PC-9 (cell line): ENCODE data around the gene TRAPPC11. TPM values are rescaled to one million over a fixed set of nuclear protein-coding genes. Genes with fewer than 3 reads are reported as not detected.

Source experiments
- BruUV-seq: library from RNA; stranded (reverse); fragments of 400-500 nt; replicated peaks from 2 replicates; lab custom pipeline; 2021; lab: Mats Ljungman, UMichigan
- CTCF ChIA-PET: fragments of 300-600 bp; sonication (Branson Sonifier 250); formaldehyde crosslinking; loops from one replicate; lab custom pipeline; 2022; ENCODE audit warnings: antibody characterized with exemption; lab: Charles Lee
- POLR2A ChIA-PET: fragments of 300-600 bp; sonication (Branson Sonifier 250); formaldehyde crosslinking; loops from one replicate; lab custom pipeline; 2022; ENCODE audit warnings: antibody characterized with exemption; ENCODE audit not compliant: unreplicated experiment; lab: Charles Lee
- DNase-seq, 2 experiments: peaks; one replicate each; pipeline versions ENCODE4 v3.0.0 to v3.0.0-alpha.2; 2015 to 2022; ENCODE audit warnings: mixed read lengths in 1 of 2
- H2AFZ ChIP-seq: fragments of 200-600 bp; sonication (generic); 2 replicates; pipeline ENCODE4 v1.8.1; 2017; ENCODE audit warnings: antibody characterized with exemption
- H3F3A ChIP-seq: fragments of 200-600 bp; sonication (generic); 2 replicates; pipeline ENCODE4 v1.8.1; 2017; ENCODE audit warnings: antibody characterized with exemption, mild to moderate bottlenecking, low read depth; ENCODE audit not compliant: insufficient read depth
- H3K27ac ChIP-seq: fragments of 200-600 bp; sonication (generic); 2 replicates; pipeline ENCODE4 v1.6.1; 2016; ENCODE audit warnings: mixed run types
- H3K27me3 ChIP-seq: fragments of 200-600 bp; sonication (generic); 2 replicates; pipeline ENCODE4 v1.6.1; 2016; ENCODE audit warnings: low read depth, mixed run types; ENCODE audit not compliant: insufficient read depth
- H3K36me3 ChIP-seq: fragments of 200-600 bp; sonication (generic); 2 replicates; pipeline ENCODE4 v1.6.1; 2016; ENCODE audit warnings: low read depth, mixed run types
- H3K4me1 ChIP-seq: fragments of 200-600 bp; sonication (generic); replicated peaks from 2 replicates; pipeline ENCODE4 v1.6.1; 2016; ENCODE audit warnings: mixed run types; ENCODE audit not compliant: insufficient read depth
- H3K4me2 ChIP-seq: fragments of 200-600 bp; sonication (generic); 2 replicates; pipeline ENCODE4 v1.6.1; 2017; ENCODE audit warnings: mixed run types
- H3K4me3 ChIP-seq: fragments of 200-600 bp; sonication (generic); 2 replicates; pipeline ENCODE4 v1.6.1; 2016; ENCODE audit warnings: mixed run types
- H3K79me2 ChIP-seq: fragments of 200-600 bp; sonication (generic); 2 replicates; pipeline ENCODE4 v1.6.1; 2017; ENCODE audit warnings: low read depth, mixed run types
- H3K9me2 ChIP-seq: fragments of 200-600 bp; sonication (generic); 2 replicates; pipeline ENCODE4 v1.8.1; 2017; ENCODE audit warnings: mild to moderate bottlenecking; ENCODE audit not compliant: insufficient read depth
- H3K9me3 ChIP-seq: fragments of 200-600 bp; sonication (generic); 2 replicates; pipeline ENCODE4 v1.8.1; 2016; ENCODE audit warnings: low read depth; ENCODE audit not compliant: insufficient read depth
- H4K20me1 ChIP-seq: fragments of 200-600 bp; sonication (generic); 2 replicates; pipeline ENCODE4 v1.8.1; 2017; ENCODE audit not compliant: insufficient read depth
- CTCF ChIP-seq: fragments of 200-600 bp; sonication (generic); conservative IDR thresholded peaks from 2 replicates; pipeline ENCODE4 v1.6.1; 2017; ENCODE audit warnings: mixed run types, antibody characterized with exemption, mild to moderate bottlenecking, moderate library complexity
- EZH2 ChIP-seq: fragments of 200-600 bp; sonication (generic); IDR thresholded peaks from 2 replicates; pipeline ENCODE4 v1.8.0; 2017; ENCODE audit warnings: antibody characterized with exemption, low read depth
- intact Hi-C: fragments of 100-400 bp; cut with micrococcal nuclease; formaldehyde crosslinking; loops from one replicate; pipeline ENCODE4 v1.10.0; 2022; ENCODE audit not compliant: unreplicated experiment
- total RNA-seq: library from RNA; stranded (reverse); gene quantifications from 2 replicates; pipeline ENCODE4 v1.2.3, GENCODE V29; 2021

The TRAPPC11 gene
- total RNA-seq, 1 experiment from 2014 or later = 29.0 TPM

- Histone ChIP-seq H3K4me3 (no peak overlapping the region), H3K9me2 (no peaks in the 10 kb centered on the region), H3K4me1 (peaks cover 23% of the 10 kb centered on the region), H3F3A (no peaks in the 10 kb centered on the region), H3K4me2 (peak overlapping the region; percentile 27; the same call in 1 of the 2 replicates), H2AFZ (no peak overlapping the region), H3K27me3 (no peaks in the 10 kb centered on the region), H3K36me3 (no peaks in the 10 kb centered on the region), H4K20me1 (no peaks in the 10 kb centered on the region), H3K9me3 (no peaks in the 10 kb centered on the region), H3K79me2 (no peaks in the 10 kb centered on the region), H3K27ac (no peak overlapping the region)
- DNase-seq = peak; percentile 63 to 81
- no peak for TF ChIP-seq EZH2
- TF ChIP-seq CTCF = no peak
- intact Hi-C loops = no loop called here
- POLR2A ChIA-PET = no interaction called here
- BruUV-seq = no TSS peak
- CTCF ChIA-PET = no interaction called here
Observed at GRCh38 chr4:183757060-183757459, 98.0 kb downstream of the TRAPPC11 start.

GRCh38 chr4:183758061-183758757 is 99.1 kb downstream of the TRAPPC11 start:
- no TSS peak for BruUV-seq
- Histone ChIP-seq H3K27me3 (no peaks in the 10 kb centered on the region), H2AFZ (no peak overlapping the region), H3K4me2 (no peak overlapping the region), H3K9me3 (no peaks in the 10 kb centered on the region), H3K36me3 (no peaks in the 10 kb centered on the region), H3K79me2 (no peaks in the 10 kb centered on the region), H3F3A (no peaks in the 10 kb centered on the region), H3K9me2 (no peaks in the 10 kb centered on the region), H3K4me3 (no peak overlapping the region), H4K20me1 (no peaks in the 10 kb centered on the region), H3K4me1 (peaks cover 23% of the 10 kb centered on the region), H3K27ac (no peak overlapping the region)
- CTCF ChIA-PET = no interaction called here
- POLR2A ChIA-PET = no interaction called here
- no peak for TF ChIP-seq CTCF
- no peak for TF ChIP-seq EZH2
- DNase-seq = no peak
- intact Hi-C loops = no loop called here

GRCh38 chr4:183758758-183759447 is 99.8 kb downstream of the TRAPPC11 start:
- no peaks in the 10 kb centered on the region for H3K9me2 ChIP-seq
- TF ChIP-seq EZH2 (no peak), CTCF (no peak)
- no peak overlapping the region for H3K4me3 ChIP-seq
- no peak overlapping the region for H3K27ac ChIP-seq
- CTCF ChIA-PET = no interaction called here
- no peaks in the 10 kb centered on the region for H3K9me3 ChIP-seq
- no peak for DNase-seq
- H3F3A ChIP-seq = no peaks in the 10 kb centered on the region
- peaks cover 23% of the 10 kb centered on the region for H3K4me1 ChIP-seq
- BruUV-seq = no TSS peak
- no peaks in the 10 kb centered on the region for H4K20me1 ChIP-seq
- POLR2A ChIA-PET = no interaction called here
- H3K4me2 ChIP-seq = no peak overlapping the region
- no peaks in the 10 kb centered on the region for H3K27me3 ChIP-seq
- H2AFZ ChIP-seq = no peak overlapping the region
- no peaks in the 10 kb centered on the region for H3K79me2 ChIP-seq
- intact Hi-C loops = no loop called here
- no peaks in the 10 kb centered on the region for H3K36me3 ChIP-seq
